HCT116 (cell line): ENCODE measurements around the gene HRG. TPM values are rescaled to one million over a fixed set of nuclear protein-coding genes. Genes with fewer than 3 reads are reported as not detected.

ENCODE experiments used
- ATAC-seq: fragments of 200-7000 bp; cut with Tn5 transposase; 2 replicates; pipeline ENCODE4 v1.9.1; 2020; ENCODE audit warnings: mild to moderate bottlenecking, moderate library complexity
- BruUV-seq: library from RNA; stranded (reverse); fragments of 400-500 nt; replicated peaks from 2 replicates; lab custom pipeline; 2021; lab: Mats Ljungman, UMichigan
- CTCF ChIA-PET: fragments of 300-600 bp; sonication (Branson Sonifier 250); formaldehyde crosslinking; loops from one replicate; lab custom pipeline; 2021; ENCODE audit warnings: antibody characterized with exemption; lab: Charles Lee
- POLR2A ChIA-PET: fragments of 300-600, 350-600 bp; sonication (Branson Sonifier 250); formaldehyde crosslinking; loops from one replicate; lab custom pipeline; 2021; ENCODE audit warnings: antibody characterized with exemption; lab: Charles Lee
- RAD21 ChIA-PET, 2 experiments: fragments of 300-600 bp; sonication (Branson Sonifier 250); formaldehyde crosslinking; loops; one replicate each; lab custom pipeline; 2023; ENCODE audit warnings: low total read pairs in 2 of 2; ENCODE audit not compliant: uncharacterized antibody in 2 of 2, unreplicated experiment in 2 of 2, low non-redundant PET in 1 of 2; lab: Charles Lee
- DNase-seq: peaks from one replicate; pipeline ENCODE4 v3.0.0-alpha.2; 2010; ENCODE audit warnings: low read depth, low spot score
- H2AFZ ChIP-seq: fragments of 200-600 bp; shearing (Covaris generic), sonication (generic); 2 replicates; pipeline ENCODE4 v1.6.1; 2017; ENCODE audit warnings: low read depth, mixed run types, mixed read lengths, antibody characterized with exemption, low read length; ENCODE audit not compliant: poor library complexity, severe bottlenecking
- H3K27ac ChIP-seq: 2 replicates; pipeline ENCODE4 v1.5.1; 2012; ENCODE audit warnings: low read depth, low read length
- H3K27me3 ChIP-seq: fragments of 200-600 bp; sonication (generic); 2 replicates; pipeline ENCODE4 v1.6.1; 2016; ENCODE audit warnings: mixed run types, low read length, mixed read lengths; ENCODE audit not compliant: insufficient read depth
- H3K36me3 ChIP-seq, 2 experiments: fragments of 200-500 bp in 1 of 2; fragments of 200-600 bp in 1 of 2; sonication (Bioruptor generic) in 1 of 2; sonication (generic) in 1 of 2; 2 replicates each; pipeline versions ENCODE4 v1.5.1 to v1.6.1; 2014 to 2016; ENCODE audit warnings: low read length in 2 of 2, inconsistent platforms in 1 of 2, mixed read lengths in 1 of 2, mixed run types in 1 of 2; ENCODE audit not compliant: insufficient read depth in 2 of 2, control insufficient read depth in 1 of 2
- H3K4me1 ChIP-seq, 2 experiments: fragments of 200-600 bp in 1 of 2; sonication (generic) in 1 of 2; 2 replicates each; pipeline versions ENCODE4 v1.5.1 to v1.6.1; 2012 to 2017; ENCODE audit warnings: low read length in 2 of 2, inconsistent platforms in 1 of 2, mild to moderate bottlenecking in 1 of 2, mixed read lengths in 1 of 2, mixed run types in 1 of 2, moderate library complexity in 1 of 2; ENCODE audit not compliant: insufficient read depth in 2 of 2, control insufficient read depth in 1 of 2
- H3K4me2 ChIP-seq: fragments of 200-600 bp; sonication (generic); 2 replicates; pipeline ENCODE4 v1.6.1; 2017; ENCODE audit warnings: mixed run types, low read length, mixed read lengths
- H3K4me3 ChIP-seq, 2 experiments: fragments of 200-600 bp in 1 of 2; sonication (generic) in 1 of 2; replicated peaks in 1 of 2; 2 replicates each; pipeline ENCODE4 v1.5.1; 2011 to 2016; ENCODE audit warnings: low read length in 2 of 2, control low read depth in 1 of 2, low read depth in 1 of 2, mild to moderate bottlenecking in 1 of 2, mixed read lengths in 1 of 2, mixed run types in 1 of 2
- H3K79me2 ChIP-seq: fragments of 200-600 bp; sonication (generic); 2 replicates; pipeline ENCODE4 v1.6.1; 2017; ENCODE audit warnings: mild to moderate bottlenecking, mixed run types, low read length, moderate library complexity, mixed read lengths; ENCODE audit not compliant: insufficient read depth
- H3K9ac ChIP-seq: fragments of 200-600 bp; sonication (generic); 2 replicates; pipeline ENCODE4 v1.6.1; 2016; ENCODE audit warnings: low read length, mixed read lengths
- H3K9me2 ChIP-seq: fragments of 200-600 bp; sonication (generic), shearing (Covaris generic); 2 replicates; pipeline ENCODE4 v1.6.1; 2017; ENCODE audit warnings: mixed run types, mild to moderate bottlenecking, moderate library complexity; ENCODE audit not compliant: insufficient read depth
- H3K9me3 ChIP-seq, 2 experiments: fragments of 200-500 bp in 1 of 2; fragments of 200-600 bp in 1 of 2; sonication (Bioruptor generic) in 1 of 2; sonication (generic) in 1 of 2; 2 replicates each; pipeline ENCODE4 v1.6.1; 2014 to 2017; ENCODE audit warnings: low read length in 2 of 2, mixed read lengths in 2 of 2, inconsistent platforms in 1 of 2, low read depth in 1 of 2, mild to moderate bottlenecking in 1 of 2, mixed run types in 1 of 2, moderate library complexity in 1 of 2; ENCODE audit not compliant: control insufficient read depth in 1 of 2, insufficient read depth in 1 of 2
- H4K20me1 ChIP-seq: fragments of 200-600 bp; sonication (generic), shearing (Covaris generic); 2 replicates; pipeline ENCODE4 v1.6.1; 2017; ENCODE audit warnings: mixed run types, mild to moderate bottlenecking, moderate library complexity; ENCODE audit not compliant: insufficient read depth
- CBX3 ChIP-seq: IDR thresholded peaks from 2 replicates; pipeline ENCODE4 v1.6.1; 2012; ENCODE audit warnings: low read depth
- EGR1 ChIP-seq: IDR thresholded peaks from 2 replicates; pipeline ENCODE4 v1.6.1; 2012; ENCODE audit warnings: low read depth
- ELF1 ChIP-seq: IDR thresholded peaks from 2 replicates; pipeline ENCODE4 v1.6.1; 2012; ENCODE audit warnings: low read depth, borderline replicate concordance
- EZH2 ChIP-seq: fragments of 200-600 bp; sonication (generic); IDR thresholded peaks from 2 replicates; pipeline ENCODE4 v1.6.1; 2017; ENCODE audit warnings: antibody characterized with exemption, mixed run types
- JUND ChIP-seq: IDR thresholded peaks from 2 replicates; pipeline ENCODE4 v1.6.1; 2012
- POLR2A ChIP-seq: IDR thresholded peaks from 2 replicates; pipeline ENCODE4 v1.7.0; 2011; ENCODE audit warnings: borderline replicate concordance; ENCODE audit not compliant: insufficient read depth, insufficient read length; ENCODE audit errors: extremely low read depth
- SIN3A ChIP-seq: IDR thresholded peaks from 2 replicates; pipeline ENCODE4 v1.6.1; 2012; ENCODE audit warnings: low read depth
- TCF7L2 ChIP-seq: IDR thresholded peaks from 2 replicates; pipeline ENCODE4 v1.7.0; 2011; ENCODE audit warnings: borderline replicate concordance, inconsistent platforms; ENCODE audit not compliant: insufficient read depth, insufficient read length; ENCODE audit errors: extremely low read depth
- ZFX ChIP-seq: fragments of 450-650 bp; IDR thresholded peaks from 2 replicates; pipeline ENCODE4 v1.6.1; 2017
- intact Hi-C: fragments of 100-400 bp; cut with micrococcal nuclease; formaldehyde crosslinking; loops from 2 replicates; pipeline ENCODE4 v1.10.0; 2022
- total RNA-seq: library from RNA; stranded (reverse); gene quantifications from one replicate; pipeline ENCODE4 v1.2.1, GENCODE V29; 2021; ENCODE audit not compliant: unreplicated experiment
- TF ChIP-seq, protein P1 (sequence below): IDR thresholded peaks from 2 replicates; pipeline ENCODE4 v1.6.1; 2012
- TF ChIP-seq, protein P2 (sequence below): IDR thresholded peaks from 2 replicates; pipeline ENCODE4 v1.6.1; 2012; ENCODE audit warnings: low read depth

HRG gene
- total RNA-seq, 1 experiment from 2014 or later, result 0.42 TPM

DNA sequence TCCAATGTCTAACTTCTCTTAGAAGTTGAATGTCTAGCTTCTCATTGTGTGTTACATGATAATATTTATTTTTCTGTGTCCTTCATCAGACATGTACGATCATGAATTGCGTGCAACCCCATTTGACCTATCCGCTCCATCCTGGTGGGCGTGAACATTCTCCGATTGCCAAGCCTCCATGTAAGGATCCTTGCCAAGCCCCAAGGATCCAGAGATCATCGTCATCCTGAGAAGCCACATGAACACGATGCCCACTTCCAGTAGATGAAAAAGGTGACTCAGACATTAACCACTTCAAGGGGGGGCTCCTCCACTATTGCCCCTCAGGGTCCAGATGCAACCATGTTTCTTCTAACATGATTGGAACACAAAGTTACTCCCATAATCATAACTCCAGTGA lies 25.9 kb downstream of the HRG start:
- intact Hi-C loops, result no loop called here
- POLR2A ChIA-PET, result no interaction called here
- no peaks in the 10 kb centered on the region for H3K9me3 ChIP-seq
- no peak overlapping the region for H3K4me3 ChIP-seq
- TF ChIP-seq, protein P1, sequence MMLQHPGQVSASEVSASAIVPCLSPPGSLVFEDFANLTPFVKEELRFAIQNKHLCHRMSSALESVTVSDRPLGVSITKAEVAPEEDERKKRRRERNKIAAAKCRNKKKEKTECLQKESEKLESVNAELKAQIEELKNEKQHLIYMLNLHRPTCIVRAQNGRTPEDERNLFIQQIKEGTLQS, result no peak
- TF ChIP-seq ELF1, result no peak
- no peak for TF ChIP-seq EZH2
- no peak for TF ChIP-seq ZFX
- no peak for TF ChIP-seq EGR1
- TF ChIP-seq JUND, result no peak
- TF ChIP-seq TCF7L2, result no peak
- no peak for TF ChIP-seq SIN3A
- no peak for TF ChIP-seq CBX3
- TF ChIP-seq, protein P2, sequence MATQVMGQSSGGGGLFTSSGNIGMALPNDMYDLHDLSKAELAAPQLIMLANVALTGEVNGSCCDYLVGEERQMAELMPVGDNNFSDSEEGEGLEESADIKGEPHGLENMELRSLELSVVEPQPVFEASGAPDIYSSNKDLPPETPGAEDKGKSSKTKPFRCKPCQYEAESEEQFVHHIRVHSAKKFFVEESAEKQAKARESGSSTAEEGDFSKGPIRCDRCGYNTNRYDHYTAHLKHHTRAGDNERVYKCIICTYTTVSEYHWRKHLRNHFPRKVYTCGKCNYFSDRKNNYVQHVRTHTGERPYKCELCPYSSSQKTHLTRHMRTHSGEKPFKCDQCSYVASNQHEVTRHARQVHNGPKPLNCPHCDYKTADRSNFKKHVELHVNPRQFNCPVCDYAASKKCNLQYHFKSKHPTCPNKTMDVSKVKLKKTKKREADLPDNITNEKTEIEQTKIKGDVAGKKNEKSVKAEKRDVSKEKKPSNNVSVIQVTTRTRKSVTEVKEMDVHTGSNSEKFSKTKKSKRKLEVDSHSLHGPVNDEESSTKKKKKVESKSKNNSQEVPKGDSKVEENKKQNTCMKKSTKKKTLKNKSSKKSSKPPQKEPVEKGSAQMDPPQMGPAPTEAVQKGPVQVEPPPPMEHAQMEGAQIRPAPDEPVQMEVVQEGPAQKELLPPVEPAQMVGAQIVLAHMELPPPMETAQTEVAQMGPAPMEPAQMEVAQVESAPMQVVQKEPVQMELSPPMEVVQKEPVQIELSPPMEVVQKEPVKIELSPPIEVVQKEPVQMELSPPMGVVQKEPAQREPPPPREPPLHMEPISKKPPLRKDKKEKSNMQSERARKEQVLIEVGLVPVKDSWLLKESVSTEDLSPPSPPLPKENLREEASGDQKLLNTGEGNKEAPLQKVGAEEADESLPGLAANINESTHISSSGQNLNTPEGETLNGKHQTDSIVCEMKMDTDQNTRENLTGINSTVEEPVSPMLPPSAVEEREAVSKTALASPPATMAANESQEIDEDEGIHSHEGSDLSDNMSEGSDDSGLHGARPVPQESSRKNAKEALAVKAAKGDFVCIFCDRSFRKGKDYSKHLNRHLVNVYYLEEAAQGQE, result no peak
- no peak for TF ChIP-seq POLR2A
- TF ChIP-seq, all 23 proteins: peak for 0
- H3K79me2 ChIP-seq, result no peaks in the 10 kb centered on the region
- DNase-seq (no peak), ATAC-seq (no peak)
- no peak overlapping the region for H3K4me2 ChIP-seq
- no TSS peak for BruUV-seq
- ChIA-PET RAD21 (no interaction called here), CTCF (no interaction called here)
- H3K27me3 ChIP-seq, result no peaks in the 10 kb centered on the region
- H3K36me3 ChIP-seq, result no peaks in the 10 kb centered on the region
- no peak overlapping the region for H2AFZ ChIP-seq
- no peaks in the 10 kb centered on the region for H3K9me2 ChIP-seq
- no peaks in the 10 kb centered on the region for H3K4me1 ChIP-seq
- H4K20me1 ChIP-seq, result no peaks in the 10 kb centered on the region
- no peak overlapping the region for H3K27ac ChIP-seq
- H3K9ac ChIP-seq, result no peak overlapping the region
